ENCODE data around the gene DYRK1B.

Gene DYRK1B

GRCh38 chr19:39780894-39781293 is 53.1 kb downstream of the DYRK1B start:
- Histone ChIP-seq H3K9me3 (ENCODE audit: control extremely low read depth in 1 of 5, control insufficient read depth in 4 of 5, insufficient read depth in 2 of 5, low read depth in 1 of 5, low read length in 4 of 5) (no peaks in the 10 kb centered on the region), H3K27me3 (replicated peaks in 2 of 5; ENCODE audit: control insufficient read depth in 4 of 5, insufficient read depth in 5 of 5, low read length in 4 of 5) (peaks cover 0 to 23% (median 3%) of the 10 kb centered on the region in 5 experiments), H3K4me3 (ENCODE audit: control insufficient read depth in 1 of 7, extremely low read depth in 1 of 7, insufficient read depth in 4 of 7, low read depth in 2 of 7, low read length in 6 of 7) (no peak overlapping the region), H3K27ac (ENCODE audit: insufficient read depth in 1 of 2, low read depth in 1 of 2, low read length in 2 of 2, poor library complexity in 1 of 2, severe bottlenecking in 2 of 2) (no peak overlapping the region), H3K4me1 (ENCODE audit: control extremely low read depth in 1 of 4, control insufficient read depth in 4 of 4, insufficient read depth in 4 of 4, low read length in 3 of 4) (no peaks in the 10 kb centered on the region), H3K36me3 (ENCODE audit: control insufficient read depth in 4 of 4, insufficient read depth in 4 of 4, low read length in 3 of 4) (no peaks in the 10 kb centered on the region)
- ChIA-PET POLR2A (no interaction called here), CTCF (interaction anchor here (1.0 to 1.5 kb wide), 2 partner anchors 12 to 15 kb away, joined by 3 to 4 read pairs; no protein-coding TSS in a partner anchor)
- WGBS (ENCODE audit: insufficient coverage) = 83% methylated on average over 2 of the region's 3 CpGs
- no peak for DNase-seq

DNA sequence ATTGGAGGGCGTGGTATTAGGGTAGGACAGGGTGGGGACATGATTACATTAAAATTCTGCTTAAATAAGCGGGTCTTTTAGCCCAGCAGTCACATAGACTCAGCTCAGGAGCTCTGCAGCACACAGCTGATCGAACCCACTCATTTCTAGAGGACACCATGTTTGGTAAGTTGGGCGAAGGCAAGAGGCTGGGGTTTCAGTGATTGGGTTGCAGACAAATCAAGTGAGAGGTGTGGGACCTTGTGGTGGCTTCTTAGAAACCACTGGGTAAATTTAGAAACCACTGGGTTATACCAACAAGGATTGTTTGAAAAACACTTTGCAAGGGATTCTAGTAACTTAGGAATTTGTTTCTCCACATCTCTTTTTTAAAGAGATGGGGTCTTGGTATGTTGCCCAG is 55.2 kb downstream of the DYRK1B start, which contains the start of gene LEUTX:
Gene LEUTX, plus strand, starts transcription at position 92 of the 400 bp plus-strand sequence. Its CDS starts 67 bp downstream, at position 159.
- WGBS (ENCODE audit: insufficient coverage) = 90% methylated on average over 4 of the region's 4 CpGs
- Histone ChIP-seq H3K27ac (ENCODE audit: insufficient read depth in 1 of 2, low read depth in 1 of 2, low read length in 2 of 2, poor library complexity in 1 of 2, severe bottlenecking in 2 of 2) (no peak within 1 kb of the TSS), H3K9me3 (ENCODE audit: control extremely low read depth in 1 of 5, control insufficient read depth in 4 of 5, insufficient read depth in 2 of 5, low read depth in 1 of 5, low read length in 4 of 5) (no peaks in the 10 kb centered on the region), H3K36me3 (ENCODE audit: control insufficient read depth in 4 of 4, insufficient read depth in 4 of 4, low read length in 3 of 4) (no peaks in the 10 kb centered on the region), H3K4me3 (ENCODE audit: control insufficient read depth in 1 of 7, extremely low read depth in 1 of 7, insufficient read depth in 4 of 7, low read depth in 2 of 7, low read length in 6 of 7) (no peak within 1 kb of the TSS), H3K4me1 (ENCODE audit: control extremely low read depth in 1 of 4, control insufficient read depth in 4 of 4, insufficient read depth in 4 of 4, low read length in 3 of 4) (no peaks in the 10 kb centered on the region), H3K27me3 (replicated peaks in 2 of 5; ENCODE audit: control insufficient read depth in 4 of 5, insufficient read depth in 5 of 5, low read length in 4 of 5) (peaks cover 0 to 17% (median 3%) of the 10 kb centered on the region in 5 experiments)
- POLR2A ChIA-PET = no interaction called here
- no peak for DNase-seq
- CTCF ChIA-PET = no interaction called here
